NCI-H524 (cell line): Measurements from ENCODE around the gene CLPX.
"Not testable (repeated sequence)": the region's sequence is repeated elsewhere in the genome, so short reads cannot be mapped to it uniquely, and the experiment has no call there.

ENCODE experiments used
- DNase-seq, 2 experiments: peaks; one replicate each; lab custom pipeline; 2025; lab: John Stamatoyannopoulos, UW

The CLPX gene

GRCh38 chr15:65184868-65185717 lies at the start of gene CLPX:
Gene CLPX, minus strand, starts transcription at chr15:65185342. Its CDS starts 189 bp downstream, at chr15:65185153.
- DNase-seq: peak; percentile 92 to 96

DNA sequence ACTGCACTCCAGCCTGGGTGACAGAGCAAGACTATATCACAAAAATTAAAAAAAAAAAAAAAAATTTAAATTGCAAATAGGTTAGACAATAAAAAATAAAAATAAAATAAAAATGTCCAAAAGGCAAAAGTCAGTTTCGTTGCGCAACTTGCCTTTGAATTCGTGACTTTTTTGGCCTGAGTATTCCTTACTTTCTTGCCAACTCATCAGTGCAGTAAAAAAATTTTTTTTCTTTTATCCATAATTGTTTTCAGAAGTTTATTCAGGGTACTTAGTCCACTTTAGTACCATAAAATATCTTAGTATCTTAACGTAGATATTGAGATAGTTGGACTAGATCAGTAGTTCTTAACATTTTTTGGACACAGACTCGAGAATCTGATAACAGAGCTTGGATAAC lies 48.6 kb upstream of the CLPX start:
- no peak for DNase-seq

- DNase-seq: no peak
Measured at GRCh38 chr15:65232520-65232919, 47.4 kb upstream of the CLPX start.

GRCh38 chr15:65231306-65231705 lies 46.2 kb upstream of the CLPX start:
- no peak for DNase-seq

DNA sequence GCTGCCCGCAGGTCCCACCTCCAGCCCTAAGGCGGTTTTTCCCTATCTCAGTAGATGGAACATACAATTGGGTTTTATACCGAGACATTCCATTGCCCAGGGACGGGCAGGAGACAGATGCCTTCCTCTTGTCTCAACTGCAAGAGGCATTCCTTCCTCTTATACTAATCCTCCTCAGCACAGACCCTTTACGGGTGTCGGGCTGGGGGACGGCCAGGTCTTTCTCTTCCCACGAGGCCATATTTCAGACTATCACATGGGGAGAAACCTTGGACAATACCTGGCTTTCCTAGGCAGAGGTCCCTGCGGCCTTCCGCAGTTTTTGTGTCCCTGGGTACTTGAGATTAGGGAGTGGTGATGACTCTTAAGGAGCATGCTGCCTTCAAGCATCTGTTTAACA lies 41.8 kb upstream of the CLPX start:
- not testable (repeated sequence) for DNase-seq

- DNase-seq: no peak
Measured at GRCh38 chr15:65226221-65226620, 41.1 kb upstream of the CLPX start.

- DNase-seq: no peak
Measured at GRCh38 chr15:65223996-65224395, 38.9 kb upstream of the CLPX start.

- DNase-seq: no peak
Measured at GRCh38 chr15:65222891-65223290, 37.7 kb upstream of the CLPX start.

GRCh38 chr15:65221697-65222096 lies 36.6 kb upstream of the CLPX start:
- DNase-seq: no peak

DNA sequence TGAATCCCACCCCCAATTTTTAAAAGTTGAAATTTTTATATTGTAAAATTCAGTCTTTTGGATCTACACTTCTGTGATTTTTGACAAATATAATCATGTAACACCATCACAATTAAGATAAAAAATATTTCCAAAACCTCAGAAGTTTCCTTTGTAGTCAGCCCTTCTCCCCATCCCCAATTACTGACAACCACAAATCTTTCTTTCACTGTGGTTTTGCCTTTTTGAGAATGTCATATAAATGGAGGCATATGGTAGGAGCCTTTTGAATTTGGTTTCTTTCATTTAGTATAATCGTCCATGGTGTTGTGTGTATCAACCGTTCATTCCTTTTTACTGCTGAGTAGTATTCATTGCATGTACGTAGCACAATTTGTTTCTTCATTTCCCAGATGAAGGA lies 34.0 kb upstream of the CLPX start:
- no peak for DNase-seq

- no peak for DNase-seq
Measured at GRCh38 chr15:65217526-65218482, 32.7 kb upstream of the CLPX start.

DNA sequence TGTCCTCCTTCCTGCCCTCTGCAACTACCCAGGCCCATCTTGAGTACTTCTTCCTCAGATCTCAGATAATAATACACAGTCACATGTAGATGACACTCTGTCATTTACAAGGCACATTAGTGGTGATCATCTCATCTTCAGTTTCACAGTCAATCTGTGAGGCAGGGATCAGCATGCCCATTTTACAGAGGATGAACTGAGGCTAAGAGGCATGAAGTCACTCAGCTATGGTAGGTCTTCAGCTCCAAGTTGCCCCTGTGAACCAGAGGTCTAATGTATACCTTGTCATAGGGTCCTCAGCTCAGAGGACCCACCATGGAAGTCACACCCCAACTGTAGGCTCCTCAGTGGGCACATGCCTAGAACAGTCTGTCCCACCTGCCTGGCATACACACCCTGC lies 30.4 kb upstream of the CLPX start:
- no peak for DNase-seq

DNA sequence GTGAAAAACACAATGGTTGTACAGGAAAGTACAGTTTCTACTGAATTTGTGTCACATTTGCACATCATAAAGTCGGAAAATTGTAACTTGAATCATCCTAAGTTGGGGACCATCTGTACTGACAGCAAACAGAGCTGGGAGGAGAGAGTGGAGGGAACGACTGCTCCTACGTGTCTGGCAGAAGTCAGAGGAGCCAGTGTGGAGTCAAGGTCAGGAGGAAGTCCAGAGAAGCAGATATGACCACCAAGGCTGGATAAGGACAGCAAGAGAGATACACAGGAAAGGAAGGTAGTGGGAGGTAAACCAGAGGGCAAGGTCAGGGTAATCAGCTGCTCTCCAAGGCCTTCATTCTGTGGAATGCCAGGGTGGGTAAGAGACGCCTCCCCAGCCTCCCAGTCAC lies 28.9 kb upstream of the CLPX start:
- DNase-seq: no peak

- DNase-seq: no peak
Measured at GRCh38 chr15:65213241-65213640, 28.1 kb upstream of the CLPX start.

DNA sequence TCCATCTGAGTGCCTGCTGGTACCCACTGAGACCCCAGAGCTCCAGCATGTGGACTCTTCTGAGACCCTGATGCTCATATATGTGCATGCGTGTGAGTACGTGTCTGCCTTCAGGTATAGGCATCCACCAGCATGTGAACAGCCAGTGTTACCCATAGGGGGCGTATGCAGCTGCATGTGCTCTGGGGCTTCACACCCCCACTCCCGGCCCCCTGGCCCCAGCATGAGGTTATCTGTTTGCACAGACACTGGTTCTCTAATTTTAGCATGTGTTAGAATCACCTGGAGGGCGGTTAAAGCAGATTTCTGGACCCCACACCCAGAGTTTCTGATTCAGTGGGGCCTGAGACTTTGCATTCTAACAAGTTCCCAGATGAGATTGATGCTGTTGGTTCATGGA lies 27.0 kb upstream of the CLPX start:
- DNase-seq: peak in 1 of 2 experiments; percentile 13

DNA sequence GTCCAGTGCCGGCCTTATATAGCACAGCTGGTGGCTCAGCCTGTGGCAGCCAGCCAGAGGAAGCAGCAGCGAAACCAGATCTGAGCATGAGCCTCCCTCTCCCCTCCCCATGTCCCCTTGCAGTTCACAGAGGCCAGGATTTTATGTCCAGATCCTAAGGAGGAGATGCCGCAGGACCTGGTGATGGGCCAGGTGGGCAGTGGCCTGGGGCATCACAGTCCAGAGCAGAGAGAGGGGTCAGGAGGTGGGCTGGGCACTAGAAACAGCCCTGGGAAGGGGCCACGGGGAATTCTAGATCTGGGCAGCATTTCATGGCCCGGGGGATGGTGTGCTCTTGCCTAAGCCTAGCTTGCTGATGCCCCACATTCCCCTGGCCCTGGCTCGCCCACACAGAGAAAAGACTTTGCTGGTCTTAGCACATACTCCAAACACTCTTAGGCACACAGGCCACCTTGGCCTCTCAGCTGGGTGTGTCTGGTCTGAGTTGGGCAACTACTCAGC lies 26.4 kb upstream of the CLPX start:
- DNase-seq: peak; percentile 57 to 82

- DNase-seq: peak in 1 of 2 experiments; percentile 49
Measured at GRCh38 chr15:65210770-65211481, 25.8 kb upstream of the CLPX start, which contains the start of gene CILP. Gene CILP, minus strand, starts transcription at chr15:65211473. Its CDS starts 1,718 bp downstream, at chr15:65209755.

- no peak for DNase-seq
Measured at GRCh38 chr15:65209701-65210643, 24.8 kb upstream of the CLPX start.

GRCh38 chr15:65208647-65209046 lies 23.5 kb upstream of the CLPX start:
- DNase-seq: peak; percentile 87 to 93

GRCh38 chr15:65207280-65207840 lies 22.2 kb upstream of the CLPX start:
- no peak for DNase-seq
